C4-2B (cell line): Measurements from ENCODE around the gene ZDHHC8.

ENCODE experiments used
- H3K27ac ChIP-seq: fragments of 450-650 bp; 2 replicates; pipeline ENCODE4 v1.5.1; 2017
- ZFX ChIP-seq: fragments of 450-650 bp; IDR thresholded peaks from 2 replicates; pipeline ENCODE4 v1.6.1; 2017
- TF ChIP-seq, protein P1 (sequence below): fragments of 450-650 bp; conservative IDR thresholded peaks from 2 replicates; pipeline ENCODE4 v1.5.1; 2017; ENCODE audit warnings: mild to moderate bottlenecking

The ZDHHC8 gene

DNA sequence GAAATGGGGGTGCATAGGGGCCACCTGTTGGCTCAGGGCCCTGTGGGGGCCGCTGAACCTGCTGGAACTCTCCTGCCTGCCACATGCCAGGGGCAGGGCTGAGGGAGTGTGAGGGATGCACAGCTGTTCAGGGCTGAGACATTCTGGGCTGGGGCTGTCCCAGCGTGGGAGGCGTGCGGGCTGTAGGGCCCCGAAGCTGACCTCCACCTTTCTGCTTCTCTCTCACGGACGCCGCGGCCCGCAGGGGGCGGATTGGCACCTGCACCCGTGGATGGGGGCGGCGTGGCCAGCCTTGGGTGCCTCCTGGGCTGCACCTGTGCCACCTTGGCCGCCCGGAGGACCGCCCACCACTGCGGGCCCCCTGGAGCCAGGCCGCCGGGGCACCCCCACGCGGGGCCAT lies 15.2 kb downstream of the ZDHHC8 start:
- TF ChIP-seq, protein P1, sequence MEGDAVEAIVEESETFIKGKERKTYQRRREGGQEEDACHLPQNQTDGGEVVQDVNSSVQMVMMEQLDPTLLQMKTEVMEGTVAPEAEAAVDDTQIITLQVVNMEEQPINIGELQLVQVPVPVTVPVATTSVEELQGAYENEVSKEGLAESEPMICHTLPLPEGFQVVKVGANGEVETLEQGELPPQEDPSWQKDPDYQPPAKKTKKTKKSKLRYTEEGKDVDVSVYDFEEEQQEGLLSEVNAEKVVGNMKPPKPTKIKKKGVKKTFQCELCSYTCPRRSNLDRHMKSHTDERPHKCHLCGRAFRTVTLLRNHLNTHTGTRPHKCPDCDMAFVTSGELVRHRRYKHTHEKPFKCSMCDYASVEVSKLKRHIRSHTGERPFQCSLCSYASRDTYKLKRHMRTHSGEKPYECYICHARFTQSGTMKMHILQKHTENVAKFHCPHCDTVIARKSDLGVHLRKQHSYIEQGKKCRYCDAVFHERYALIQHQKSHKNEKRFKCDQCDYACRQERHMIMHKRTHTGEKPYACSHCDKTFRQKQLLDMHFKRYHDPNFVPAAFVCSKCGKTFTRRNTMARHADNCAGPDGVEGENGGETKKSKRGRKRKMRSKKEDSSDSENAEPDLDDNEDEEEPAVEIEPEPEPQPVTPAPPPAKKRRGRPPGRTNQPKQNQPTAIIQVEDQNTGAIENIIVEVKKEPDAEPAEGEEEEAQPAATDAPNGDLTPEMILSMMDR, result no peak
- TF ChIP-seq ZFX, result no peak
- H3K27ac ChIP-seq, result no peak overlapping the region

DNA sequence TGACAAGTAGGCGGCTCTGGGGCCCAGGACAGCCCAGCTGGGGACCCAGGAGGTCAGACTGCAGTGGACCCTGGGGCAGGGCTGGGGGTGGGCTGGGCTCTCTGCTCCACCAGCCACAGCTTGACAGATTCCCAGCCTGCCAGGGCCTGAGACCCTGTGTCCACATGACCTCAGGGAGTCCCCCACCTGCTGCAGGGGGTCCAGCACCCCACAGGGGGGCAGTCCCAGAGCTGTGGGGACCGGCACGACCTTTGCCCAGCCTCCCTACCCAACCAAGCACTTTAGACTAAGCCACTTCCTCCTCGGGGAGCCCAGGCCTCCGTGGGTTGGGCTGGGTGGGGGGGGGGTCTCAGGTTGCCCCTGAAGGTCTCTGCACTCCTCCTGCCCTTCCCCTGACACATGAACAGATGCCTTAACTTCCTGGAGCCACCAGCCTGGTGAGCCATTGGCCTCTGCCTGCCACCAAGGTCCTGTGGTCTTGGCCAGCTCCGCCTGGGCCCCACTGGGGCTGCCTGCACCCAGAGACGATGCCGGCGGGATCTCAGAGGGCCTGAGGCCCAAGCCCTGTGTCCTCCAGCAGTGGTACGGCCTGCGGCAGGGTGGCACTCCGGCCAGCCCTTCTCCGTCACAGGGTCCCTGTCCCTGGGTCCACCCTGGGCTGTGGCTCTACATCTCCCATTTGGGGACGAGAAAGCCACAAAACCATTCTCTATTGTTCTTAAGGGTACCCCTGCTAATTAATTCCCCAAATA lies 15.8 kb downstream of the ZDHHC8 start:
- TF ChIP-seq, protein P1, result no peak
- TF ChIP-seq ZFX, result no peak
- no peak overlapping the region for H3K27ac ChIP-seq

DNA sequence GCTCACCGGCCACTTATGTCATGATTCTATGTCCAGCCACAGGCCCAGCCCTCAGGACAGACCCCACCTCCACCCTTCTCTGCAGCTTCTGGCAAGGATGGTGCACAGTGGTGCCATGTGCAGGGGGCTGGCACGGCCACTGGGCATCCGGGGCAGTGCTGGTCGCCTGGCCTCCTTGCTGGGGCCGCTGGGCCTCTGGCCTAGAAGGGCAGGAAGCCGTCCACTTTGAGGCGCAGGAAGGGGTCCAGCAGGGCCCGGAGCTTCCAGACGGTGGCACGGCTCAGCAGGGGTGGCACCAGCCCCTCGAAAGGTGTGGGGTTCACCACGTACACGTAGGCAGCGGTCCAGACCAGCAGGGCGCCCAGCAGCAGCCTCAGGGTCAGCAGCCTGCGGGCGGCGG lies 16.8 kb downstream of the ZDHHC8 start:
- H3K27ac ChIP-seq, result no peak overlapping the region

DNA sequence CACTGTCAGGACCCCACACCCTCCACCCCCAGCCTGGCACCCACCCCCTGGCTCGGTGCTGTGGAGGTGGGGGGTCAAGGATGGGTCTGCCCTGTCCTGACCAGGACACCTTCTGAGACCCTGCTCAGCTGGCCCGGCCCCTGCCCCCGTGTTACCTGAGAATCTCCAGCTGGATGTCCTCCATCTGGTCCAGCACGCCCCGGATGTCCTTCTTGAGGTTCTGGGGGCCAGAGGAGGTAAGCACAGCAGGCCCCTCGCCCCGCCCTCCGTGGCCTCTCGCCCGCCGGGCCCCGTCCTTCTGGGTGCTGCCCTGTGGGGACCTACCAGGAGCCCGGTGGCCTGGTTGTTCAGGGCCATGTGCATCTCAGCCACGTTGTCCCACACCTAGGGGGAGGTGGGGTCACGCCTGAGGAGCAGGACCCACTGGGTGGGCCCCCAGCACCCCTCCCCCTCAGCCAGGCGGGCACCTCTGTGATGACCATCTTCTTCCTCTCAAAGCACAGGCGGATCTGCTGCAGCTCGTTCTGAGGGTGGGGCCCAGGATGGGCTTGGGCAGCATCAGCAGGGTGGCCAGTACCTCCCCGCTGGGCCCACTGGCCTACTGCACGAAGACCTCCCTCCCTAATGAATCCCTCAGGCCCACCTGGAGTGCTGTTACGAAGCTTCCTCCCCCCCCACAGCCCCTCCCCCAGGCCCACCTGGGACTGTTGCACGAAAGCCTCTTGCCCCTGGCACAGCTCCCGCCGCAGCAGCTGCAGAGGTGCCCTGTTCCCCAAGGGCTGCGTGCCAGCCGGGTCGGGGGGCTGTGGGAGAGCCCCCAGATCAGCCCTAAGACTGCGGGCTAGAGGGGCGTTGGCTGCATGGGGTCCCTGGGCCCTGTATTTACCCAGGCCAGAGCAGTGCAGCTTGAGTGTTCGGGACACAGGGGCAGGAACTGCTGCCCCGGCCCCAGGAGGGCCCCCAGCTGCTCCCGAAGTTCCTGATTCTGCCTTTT lies 17.9 kb downstream of the ZDHHC8 start:
- no peak overlapping the region for H3K27ac ChIP-seq
- TF ChIP-seq ZFX, result no peak
- TF ChIP-seq, protein P1, result no peak

More for the DNA sequence above, 16.8 kb downstream of the ZDHHC8 start:
- TF ChIP-seq, protein P1, result no peak
- no peak for TF ChIP-seq ZFX

DNA sequence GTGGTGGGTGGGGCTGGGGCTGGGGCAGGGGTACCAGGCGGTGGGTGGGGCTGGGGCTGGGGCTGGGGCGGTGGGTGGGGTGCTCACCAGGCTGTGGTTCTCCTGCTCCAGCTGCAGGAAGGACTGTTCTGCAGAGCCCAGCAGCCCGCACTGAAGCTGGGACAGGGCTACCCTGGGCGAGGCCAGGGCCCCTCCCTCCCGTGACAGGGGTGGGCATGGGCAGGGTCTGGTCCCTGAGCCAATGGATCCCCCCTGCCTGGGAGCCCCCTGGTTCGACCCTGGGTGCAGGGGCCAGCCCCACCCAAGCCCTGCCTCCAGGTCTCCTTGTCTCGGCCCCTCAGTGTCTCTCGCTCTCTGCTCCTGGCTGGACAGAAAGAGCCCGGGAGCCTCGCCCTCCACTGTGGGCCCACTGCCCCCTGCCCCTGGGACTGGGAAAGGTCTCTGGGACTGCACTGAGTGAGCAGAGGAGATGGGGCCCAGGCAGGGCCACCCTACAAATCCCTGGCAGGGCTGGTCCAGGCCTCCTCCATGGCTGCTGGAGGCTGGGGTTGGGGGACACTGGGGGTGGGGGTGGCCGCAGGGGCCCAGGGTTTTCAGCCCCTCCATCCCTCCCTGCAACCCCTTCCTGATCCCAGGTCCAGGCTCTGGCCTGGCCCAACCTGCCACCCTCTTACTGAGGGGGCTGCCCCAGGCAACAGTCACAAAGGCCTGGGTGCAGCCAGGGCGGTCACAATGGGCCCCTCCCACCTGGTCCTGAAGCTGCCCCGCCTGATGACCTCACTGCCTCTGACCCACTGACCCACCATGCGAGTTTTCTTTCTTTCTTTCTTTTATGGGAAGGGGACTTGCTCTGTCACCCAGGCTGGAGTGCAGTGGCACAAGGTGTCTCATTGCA lies 19.0 kb downstream of the ZDHHC8 start, which contains the start of gene CCDC188:
Gene CCDC188, minus strand, starts transcription at position 675 of the 895 bp plus-strand sequence. Its CDS starts 69 bp downstream, at position 606.
- H3K27ac ChIP-seq, result no peak within 1 kb of the TSS
- TF ChIP-seq ZFX, result no peak
- TF ChIP-seq, protein P1, result no peak

DNA sequence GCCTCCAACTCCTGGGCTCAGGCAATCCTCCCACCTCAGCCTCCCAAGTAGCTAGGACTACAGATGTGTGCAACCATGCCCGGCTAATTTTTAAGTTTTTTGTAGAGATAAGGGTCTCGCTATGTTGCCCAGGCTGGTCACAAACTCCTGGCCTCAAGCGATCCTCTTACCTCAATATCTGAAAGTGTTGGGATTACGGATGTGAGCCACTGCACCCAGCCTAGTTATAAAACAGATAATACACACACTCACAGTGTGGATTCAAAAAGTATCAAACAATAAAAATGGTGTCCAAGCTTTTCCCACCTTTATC lies 19.6 kb downstream of the ZDHHC8 start:
- TF ChIP-seq ZFX, result no peak
- TF ChIP-seq, protein P1, result no peak
- H3K27ac ChIP-seq, result no peak overlapping the region
